ENCODE results near the gene CSNK1G2.

Gene CSNK1G2

DNA sequence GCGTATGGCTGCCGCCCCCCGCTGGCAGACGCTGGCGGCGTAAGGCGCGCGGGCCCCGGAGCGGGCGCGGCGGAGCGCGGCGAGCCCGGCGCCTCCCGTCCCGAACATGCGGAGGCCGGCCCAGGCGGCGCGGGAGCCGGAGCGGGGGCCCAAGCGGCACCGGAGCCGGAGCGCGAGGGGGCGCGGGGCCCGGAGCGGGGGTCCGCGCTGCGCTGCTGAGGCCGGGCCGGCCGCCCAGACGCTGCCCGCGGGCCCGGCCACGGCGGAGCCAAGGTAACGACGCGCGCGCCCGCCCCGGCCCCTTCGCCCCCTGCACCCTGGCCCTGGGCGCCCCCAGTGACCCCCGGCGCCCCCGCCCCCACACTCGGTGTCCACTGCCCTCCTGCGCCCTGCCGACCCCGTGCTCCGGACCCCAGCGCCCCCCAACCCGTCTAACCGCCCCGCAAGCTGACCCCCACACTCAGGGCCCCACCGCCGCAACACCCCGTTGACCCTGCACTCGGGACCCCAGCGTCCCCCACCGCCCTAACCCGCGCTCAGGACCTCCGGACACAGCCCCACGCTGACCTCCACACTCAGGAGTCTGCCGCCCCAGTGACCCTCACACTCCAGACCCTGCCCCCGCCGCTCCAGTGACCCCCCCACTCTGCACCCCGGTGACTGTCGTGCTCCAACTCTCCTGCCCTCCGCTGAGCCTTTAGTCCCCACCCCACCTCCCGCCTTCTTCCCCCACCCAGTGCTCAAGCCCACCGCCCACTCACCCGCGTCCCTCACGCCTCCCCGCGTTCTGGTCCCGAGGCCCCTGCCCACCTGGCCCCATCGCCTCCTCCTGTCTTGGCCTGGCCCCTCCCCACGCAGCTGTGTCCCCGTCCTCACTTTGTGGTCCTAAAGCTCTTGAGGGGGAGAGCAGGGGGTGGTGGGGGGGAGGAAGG is at the start of gene CSNK1G2:
TSS of gene CSNK1G2 (plus strand) at position 27 of the 932 bp plus-strand sequence. CDS start 28,601 bp downstream, outside the sequence.
- DNase-seq = peak; percentile 70

DNA sequence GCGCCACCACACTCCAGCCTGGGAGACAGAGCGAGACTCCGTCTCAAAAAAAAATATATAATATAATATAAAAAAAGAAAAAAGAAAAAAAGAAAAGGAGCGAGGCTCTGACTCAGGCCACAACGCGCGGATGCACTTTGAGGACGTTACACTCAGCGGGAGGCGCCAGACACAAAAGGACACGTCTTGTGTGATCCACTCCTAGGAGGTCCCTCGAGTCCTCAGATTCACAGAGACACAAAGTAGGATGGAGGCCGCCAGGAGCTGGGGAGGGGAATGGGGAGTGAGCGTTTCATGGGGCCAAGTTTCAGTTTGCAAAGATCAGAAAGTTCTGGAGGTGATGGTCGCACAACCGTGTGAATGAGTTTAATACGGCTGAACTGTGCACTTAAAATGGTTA is 47.2 kb upstream of the CSNK1G2 start:
- no peak for DNase-seq

DNA sequence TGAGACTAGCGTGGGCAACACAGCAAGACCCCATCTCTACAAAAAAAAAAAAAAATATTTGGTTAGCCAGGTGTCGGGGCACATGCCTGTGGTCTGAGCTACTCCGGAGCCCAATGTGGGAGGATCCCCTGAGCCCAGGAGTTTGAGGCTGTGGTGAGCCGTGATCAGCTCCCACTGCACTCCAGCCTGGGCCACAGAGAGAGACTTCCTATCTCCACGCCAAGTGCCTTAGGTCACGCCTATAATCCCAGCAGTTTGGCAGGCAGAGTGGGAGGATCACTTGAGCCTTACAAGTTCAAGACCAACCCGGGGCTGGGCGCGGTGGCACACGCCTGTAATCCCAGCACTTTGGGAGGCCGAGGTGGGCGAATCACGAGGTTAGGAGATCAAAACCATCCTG is 44.5 kb upstream of the CSNK1G2 start:
- no peak for DNase-seq

DNA sequence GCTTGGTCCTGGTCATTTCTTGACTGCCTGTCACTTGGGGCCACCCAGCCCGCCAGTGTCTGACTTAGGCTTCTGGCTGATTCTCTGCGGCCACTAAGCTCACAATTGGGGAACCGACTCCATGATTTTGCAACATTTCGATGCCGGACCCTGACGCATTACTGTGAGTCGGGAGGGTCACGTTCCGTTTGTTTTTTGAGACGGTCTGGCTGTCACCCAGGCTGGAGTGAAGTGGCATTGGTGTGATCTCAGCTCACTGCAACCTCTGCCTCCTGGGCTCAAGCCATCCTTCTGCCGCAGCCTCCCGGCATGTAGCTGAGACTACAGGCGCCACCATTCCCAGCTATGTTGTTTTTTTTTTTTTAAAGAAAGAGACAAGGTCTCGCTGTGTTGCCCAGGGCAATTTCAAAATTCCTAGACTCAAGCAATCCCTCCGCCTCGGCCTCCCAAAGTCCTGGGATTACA is 39.0 kb upstream of the CSNK1G2 start:
- no peak for DNase-seq

DNA sequence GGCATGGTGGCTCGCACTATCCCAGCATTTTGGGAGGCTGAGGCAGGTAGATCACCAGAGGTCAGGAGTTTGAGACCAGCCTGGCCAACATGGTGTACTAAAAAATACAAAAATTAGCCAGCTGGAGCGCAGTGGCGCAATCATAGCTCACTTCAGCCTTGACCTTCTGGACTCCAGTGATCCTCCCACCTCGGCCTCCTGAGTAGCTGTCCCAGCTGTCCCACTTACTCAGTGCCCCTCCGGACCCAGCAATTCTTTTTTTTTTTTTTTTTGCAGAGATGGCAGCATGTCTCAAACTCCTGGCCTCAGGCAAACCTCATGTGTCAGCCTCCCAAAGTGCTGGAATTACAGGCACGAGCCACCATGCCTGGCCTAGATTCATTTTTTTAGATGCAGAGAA is 38.0 kb upstream of the CSNK1G2 start:
- no peak for DNase-seq

DNA sequence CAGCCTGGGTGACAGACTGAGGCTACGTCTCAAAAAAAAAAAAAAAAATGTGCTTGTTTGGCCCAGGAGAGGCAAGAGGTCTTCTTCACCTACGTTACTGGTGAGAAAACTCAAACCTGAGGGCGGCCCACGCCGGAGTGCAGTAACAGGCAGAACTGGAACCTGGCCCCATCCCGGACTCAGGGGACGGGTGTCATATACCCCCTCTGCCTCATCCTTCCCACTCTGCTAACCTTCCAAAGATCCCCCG is 36.2 kb upstream of the CSNK1G2 start:
- no peak for DNase-seq

DNA sequence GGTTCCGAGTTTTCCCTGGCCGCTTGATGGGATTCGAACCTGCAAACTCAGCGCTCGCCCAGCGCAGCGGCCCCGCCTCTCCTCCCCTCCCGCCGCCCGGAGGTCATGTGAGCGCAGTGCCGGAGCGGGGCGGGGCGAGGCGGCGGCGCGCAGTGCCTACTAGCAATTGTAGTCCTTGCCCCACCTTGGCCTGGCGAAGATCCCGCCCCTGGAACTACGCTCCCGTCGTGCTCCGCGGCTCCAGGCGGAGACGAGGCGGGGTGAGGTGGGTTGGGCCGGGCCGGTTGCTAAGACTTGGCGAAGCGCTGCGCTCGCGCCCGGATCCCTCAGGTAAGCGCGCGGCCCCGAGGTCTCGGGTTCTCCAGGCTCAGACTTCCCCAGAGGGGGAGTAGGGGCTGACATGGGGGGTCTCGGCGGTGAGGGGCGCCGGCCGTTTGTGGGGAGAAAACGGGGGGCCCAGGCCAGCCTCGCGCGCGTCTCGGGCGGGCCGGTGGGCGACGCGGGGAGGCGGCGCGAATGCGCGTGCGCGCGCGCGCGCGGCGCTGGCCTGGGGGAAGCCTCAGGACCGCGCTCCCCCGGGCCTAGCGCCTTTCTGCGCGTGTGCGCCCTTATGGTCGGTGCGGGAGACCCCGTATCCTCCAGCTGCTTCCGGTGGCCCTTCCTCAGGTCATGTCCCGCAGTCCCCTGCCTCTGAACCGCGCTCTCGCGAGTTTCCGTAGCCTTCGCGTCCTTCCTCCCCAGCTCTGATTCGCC is 35.7 kb upstream of the CSNK1G2 start, which contains the start of the genes ADAT3 and SCAMP4:
TSS of gene ADAT3 (plus strand) at position 290 of the 753 bp plus-strand sequence. CDS start 6,649 bp downstream, outside the sequence.
TSS of gene SCAMP4 (plus strand) at position 290 of the 753 bp plus-strand sequence. CDS start 9,621 bp downstream, outside the sequence.
- peak; percentile 100 for DNase-seq

DNA sequence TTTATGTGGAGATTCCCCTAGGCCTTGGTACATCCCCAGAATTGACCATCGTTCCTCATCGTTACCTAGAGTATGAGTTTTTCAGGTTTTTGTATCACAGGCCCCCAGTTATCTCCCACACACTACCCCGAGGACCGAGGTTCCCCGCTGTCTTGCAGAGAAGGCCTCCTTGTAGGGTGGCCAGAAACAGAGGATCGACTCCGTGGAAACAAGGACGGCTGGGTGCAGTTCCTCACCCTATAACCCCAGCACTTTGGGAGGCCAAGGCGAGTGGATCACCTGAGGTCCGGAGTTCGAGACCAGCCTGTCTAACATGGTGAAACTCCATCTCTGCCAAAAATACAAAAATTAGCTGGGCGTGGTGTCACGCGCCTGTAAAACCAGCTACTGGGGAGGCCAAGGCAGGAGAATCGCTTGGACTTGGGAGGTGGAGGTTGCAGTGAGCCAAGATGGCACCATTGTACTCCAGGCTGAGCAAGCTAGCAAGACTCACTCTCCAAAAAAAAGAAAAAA is 35.1 kb upstream of the CSNK1G2 start:
- DNase-seq = no peak

DNA sequence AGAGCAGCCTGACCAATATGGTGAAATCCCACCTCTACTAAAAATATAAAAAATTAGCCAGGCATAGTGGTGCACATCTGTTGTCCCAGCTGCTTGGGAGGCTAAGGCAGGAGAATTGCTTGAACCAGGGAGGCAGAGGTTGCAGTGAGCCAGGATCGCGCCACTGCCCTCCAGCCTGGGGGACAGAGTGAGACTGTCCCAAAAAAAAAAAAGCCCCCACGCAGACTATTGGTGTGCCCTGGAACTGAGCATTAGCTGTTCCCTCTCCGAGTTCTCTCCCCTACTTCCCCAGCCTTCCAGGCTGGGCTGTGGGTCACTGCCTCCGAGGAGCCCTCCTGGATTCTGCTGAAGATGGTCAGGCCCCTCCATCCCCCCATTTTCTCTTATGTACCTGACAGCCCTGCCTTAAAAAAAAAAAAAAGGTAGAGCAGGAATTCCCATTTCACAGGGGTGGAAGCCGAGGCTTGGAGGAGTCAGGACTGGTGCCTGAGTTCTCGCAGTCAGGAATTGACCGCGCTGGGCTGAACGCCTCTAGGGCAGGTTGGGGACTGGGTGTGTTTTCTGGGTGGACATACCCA is 33.9 kb upstream of the CSNK1G2 start:
- no peak for DNase-seq

DNA sequence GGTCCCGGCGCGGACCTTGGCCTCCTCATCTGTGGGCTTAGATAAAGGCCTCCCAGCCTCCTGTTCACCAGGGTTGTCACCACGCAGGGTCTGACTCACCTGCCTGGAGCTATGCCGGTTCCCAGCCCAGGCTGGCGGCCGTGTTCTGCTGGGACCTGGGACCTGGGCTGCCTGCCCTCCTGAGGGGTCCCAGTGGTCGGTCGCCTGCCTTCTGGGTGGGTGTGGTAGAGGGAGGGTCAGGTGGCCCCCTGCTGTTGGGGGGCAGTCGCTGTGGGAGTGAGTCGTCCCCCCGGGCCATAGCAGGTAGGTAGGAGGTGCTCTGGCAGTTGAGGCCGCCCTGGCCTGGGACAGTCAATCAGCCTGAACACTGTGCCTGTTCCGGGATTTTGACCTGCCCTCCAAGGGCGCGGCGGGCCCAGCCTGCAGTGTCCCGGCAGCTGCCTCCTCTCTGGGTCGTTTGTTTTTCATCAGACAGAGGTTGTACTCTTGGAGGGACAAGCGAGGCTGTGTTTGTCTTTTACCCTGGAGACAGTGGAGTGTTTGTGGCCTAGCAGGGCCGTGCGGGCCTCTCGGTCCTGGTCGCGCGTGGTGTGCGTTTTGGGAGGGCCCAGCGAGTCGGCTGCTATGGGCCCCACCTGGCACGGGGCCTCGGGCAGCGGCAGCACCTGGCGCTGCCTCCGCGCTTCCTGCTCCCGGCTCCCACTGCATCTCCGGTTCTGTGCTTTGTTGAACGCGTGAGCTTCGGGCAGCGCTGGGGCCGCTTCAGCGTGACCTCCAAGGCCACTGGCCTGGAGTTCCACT is 33.2 kb upstream of the CSNK1G2 start:
- DNase-seq = no peak

DNA sequence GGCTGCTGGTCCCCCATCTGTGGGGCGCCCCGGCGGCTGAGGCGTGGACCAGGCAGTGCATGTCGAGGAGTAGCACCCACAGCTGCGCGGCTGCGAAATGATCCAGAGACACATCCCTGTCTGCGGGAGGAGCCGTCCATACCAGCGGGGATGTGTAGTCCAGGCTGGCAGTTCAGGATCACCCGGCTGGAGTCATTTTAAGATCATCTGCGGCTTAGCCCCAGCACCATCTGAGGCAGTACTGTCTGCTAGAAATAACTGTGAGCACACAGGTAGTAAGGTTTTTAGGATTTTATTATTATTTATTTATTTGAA is 32.7 kb upstream of the CSNK1G2 start:
- no peak for DNase-seq

DNA sequence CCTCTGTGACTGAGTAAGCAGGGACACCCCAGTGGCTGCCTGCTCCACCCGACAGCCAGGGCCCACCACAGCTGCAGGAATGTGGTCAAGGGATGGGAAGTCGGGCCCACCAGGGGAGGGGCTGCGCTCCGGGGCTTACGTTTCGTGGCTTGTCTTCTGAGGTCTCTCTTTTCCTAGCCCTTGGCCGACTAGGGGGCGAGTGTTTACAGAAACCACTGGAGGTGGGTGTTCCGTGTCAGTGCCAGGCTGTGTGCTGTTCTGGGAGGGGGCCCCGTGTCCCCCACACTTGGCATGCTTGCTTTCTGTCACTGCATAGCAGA is 31.3 kb upstream of the CSNK1G2 start:
- no peak for DNase-seq

DNA sequence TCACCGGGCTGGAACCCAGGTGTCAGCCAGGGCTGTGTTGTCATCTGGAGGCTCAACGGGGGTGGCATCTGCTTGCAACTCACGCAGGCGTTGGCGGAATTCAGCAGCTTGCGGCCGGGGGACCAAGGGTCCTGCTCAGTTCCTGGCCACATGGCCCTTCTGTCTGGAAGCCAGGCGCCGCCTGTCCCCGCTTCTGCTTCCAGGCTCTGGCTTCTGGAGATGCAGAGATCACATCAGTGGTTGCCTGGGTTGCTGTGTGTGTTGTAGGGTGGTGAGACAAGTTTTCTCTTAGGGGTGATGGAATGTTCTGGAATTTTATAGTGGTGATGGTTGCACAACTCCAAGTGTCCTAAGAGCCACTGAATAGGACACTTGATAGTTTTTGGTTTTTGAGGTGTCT is 30.8 kb upstream of the CSNK1G2 start:
- no peak for DNase-seq

DNA sequence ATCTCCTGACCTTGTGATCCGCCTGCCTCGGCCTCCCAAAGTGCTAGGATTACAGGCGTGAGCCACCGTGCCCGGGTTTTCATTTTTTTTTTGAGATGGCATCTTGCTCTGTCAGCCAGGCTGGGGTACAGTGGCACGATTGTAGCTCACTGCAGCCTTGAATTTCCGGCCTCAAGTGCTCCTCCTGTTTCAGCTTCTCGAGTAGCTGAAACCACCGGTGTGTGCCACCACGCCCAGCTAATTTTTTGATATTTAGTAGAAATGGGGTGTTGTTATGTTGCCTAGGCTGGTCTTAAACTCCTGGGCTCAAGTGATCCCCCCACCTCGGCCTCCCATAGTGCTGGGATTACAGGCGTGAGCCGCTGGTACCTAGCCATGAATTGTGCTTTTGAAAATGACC is 29.9 kb upstream of the CSNK1G2 start:
- no peak for DNase-seq

DNA sequence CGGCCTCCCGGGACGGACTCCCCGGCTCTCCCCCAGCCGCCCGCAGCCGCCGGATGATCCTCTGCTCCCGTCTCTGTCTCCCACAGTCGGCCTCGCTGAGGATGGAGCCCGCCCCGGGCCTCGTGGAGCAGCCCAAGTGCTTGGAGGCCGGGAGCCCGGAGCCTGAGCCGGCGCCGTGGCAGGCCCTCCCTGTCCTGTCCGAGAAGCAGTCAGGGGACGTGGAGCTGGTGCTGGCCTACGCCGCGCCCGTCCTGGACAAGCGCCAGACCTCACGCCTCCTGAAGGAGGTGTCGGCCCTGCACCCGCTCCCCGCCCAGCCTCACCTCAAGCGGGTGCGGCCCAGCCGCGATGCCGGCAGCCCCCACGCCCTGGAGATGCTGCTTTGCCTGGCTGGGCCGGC is 29.0 kb upstream of the CSNK1G2 start:
- no peak for DNase-seq

DNA sequence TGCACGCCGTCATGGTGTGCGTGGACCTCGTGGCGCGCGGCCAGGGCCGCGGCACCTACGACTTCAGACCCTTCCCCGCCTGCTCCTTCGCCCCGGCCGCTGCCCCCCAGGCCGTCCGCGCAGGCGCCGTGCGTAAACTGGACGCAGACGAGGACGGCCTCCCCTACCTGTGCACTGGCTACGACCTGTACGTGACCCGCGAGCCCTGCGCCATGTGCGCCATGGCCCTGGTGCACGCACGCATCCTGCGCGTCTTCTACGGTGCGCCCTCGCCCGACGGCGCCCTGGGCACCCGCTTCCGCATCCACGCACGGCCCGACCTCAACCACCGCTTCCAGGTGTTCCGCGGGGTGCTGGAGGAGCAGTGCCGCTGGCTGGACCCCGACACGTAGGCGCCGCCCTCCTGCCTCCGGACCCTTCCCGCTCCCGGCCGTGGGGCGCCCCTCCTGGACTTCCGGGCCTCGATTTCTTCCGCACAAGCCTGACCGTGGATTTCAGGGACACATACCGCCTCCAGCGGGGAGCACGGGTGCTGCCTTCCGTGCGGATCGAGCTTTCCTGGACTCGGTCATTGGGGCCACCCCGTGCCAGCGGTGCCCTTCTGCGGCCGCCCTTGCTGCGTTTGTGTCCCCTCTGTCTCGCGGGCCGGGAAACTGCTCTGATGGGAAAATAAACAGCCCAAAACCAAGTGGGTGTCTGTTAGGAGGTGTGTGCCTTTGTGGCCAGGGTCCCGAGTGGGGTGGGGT is 28.0 kb upstream of the CSNK1G2 start:
- DNase-seq = no peak

DNA sequence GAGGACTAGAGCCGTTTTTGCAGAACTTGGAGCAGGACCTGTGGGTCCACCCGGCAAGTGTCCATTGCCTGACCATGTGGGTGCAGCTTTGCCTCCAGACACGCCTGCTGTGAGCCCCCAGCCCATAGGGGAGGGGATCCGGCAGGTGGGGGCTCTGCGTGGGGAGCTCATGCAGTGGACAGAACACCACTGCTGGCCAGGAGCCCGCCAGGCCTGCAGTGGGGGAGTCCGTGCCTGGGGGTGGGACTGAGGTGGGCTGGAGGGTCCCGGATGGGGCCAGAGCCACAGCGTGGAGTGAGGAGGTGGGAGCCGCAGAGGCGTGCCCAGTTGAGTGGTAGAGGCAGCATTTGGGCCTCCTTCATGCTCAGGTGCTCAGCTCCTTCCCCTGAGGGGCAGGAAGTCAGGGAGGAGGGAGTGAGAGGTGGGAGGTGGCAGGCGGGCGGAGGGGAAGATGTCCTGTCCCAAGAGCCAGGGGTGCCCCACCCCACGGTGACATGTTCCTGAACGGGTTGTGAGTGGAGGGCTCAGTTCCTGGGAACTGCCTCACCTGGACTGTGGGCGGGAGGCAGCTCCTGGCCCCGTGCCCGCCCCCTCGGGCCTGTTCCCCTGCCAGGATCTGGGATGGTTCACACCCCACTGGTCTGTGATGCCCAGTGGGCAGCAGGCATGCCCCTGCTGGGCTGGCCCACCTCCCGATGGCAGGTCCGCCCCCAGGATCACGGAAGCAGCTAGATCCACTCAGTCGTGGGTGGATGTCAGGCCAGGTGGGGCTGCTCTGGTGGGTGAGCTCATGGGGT is 27.0 kb upstream of the CSNK1G2 start:
- no peak for DNase-seq

DNA sequence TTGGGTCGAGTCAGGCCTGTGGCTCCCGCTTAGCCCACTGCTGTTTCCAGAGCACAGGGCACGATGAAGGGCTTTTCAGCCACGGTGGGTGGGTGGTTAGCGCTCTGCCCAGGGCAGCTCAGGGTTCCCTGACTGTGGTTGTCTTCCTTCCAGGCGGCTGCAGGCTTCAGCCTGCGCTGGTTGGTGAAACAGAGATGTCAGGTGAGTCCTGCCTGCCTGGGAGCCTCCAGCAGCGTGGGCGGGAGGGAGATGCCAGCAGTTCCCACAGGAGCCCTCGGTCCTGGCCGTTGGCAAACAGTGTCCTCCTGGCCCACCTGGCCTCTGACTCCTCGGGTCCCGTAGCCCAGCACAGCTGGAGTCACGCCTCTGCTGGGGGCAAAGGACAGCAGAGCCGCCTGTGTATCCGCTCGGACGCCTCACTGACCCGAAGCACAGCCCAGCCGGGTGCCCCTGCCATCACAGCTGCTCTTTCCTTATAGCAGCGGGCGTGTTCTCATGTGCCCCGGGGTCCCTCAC is 26.1 kb upstream of the CSNK1G2 start:
- no peak for DNase-seq

DNA sequence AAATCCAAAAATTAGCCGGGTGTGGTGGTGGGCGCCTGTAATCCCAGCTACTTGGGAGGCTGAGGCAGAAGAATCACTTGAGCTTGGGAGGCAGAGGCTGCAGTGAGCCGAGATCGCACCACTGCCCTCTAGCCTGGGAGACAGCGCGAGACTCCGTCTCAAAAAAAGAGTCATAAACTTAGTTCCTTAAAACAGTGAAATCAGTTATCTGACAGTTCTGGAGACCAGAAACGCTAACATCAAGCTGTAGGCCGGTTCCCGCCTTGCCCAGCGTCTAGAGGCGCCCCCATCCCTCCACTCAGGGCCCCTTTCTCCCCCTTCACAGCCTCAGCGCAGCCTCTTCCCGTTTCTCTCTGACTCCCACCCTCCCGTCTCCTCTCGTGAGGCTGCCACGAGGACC is 23.8 kb upstream of the CSNK1G2 start:
- DNase-seq = no peak

DNA sequence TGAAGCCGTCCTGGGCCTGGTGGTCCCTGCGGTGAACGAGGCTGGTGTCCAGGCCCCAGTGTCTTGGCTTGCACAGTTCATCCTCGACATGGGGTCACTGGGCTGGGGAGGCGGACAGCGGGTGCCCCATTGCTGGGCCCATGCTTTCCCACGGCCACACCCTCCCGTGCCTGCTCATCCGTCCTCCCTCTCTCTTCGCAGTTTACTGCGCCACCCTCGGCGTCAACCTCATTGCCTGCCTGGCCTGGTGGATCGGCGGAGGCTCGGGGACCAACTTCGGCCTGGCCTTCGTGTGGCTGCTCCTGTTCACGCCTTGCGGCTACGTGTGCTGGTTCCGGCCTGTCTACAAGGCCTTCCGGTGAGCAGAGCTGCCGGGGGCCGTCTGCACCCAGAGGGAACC is 23.0 kb upstream of the CSNK1G2 start:
- no peak for DNase-seq

DNA sequence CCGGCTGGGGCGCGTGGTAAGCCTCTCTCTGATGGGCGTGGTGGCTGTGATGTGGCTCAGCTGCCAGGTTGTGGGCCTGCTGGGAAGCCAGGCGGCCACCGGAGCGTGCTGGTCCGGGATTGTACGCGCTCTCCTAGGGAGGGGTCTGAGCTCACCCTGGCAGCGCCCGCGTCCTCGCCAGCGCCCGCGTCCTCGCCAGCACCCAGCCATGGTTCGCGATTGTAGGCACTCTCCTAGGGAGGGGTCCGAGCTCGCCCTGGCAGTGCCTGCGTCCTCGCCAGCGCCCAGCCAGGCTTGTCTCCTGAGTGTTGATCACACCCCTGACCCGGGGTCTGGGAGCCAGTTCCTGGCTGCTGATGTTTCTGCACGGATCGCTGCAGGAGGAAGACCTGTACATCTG is 22.0 kb upstream of the CSNK1G2 start:
- DNase-seq = no peak
